CD4-positive, alpha-beta T cell treated with Interferon alpha-2 for 1 hour (primary cell): ENCODE measurements around the gene FBXL15.
A peak's percentile ranks its signal among the peaks of the same experiment; 100 is the strongest.

Experiments
- DNase-seq, 2 donors: peaks; one replicate each; pipeline ENCODE4 v3.0.0-alpha.2; 2020 to 2022

FBXL15 gene

GRCh38 chr10:102398172-102399020 lies 22.2 kb upstream of the FBXL15 start:
- no peak for DNase-seq

GRCh38 chr10:102399217-102400021 lies 21.2 kb upstream of the FBXL15 start:
- DNase-seq = peak; percentile 88 to 92

- no peak for DNase-seq
Measured at GRCh38 chr10:102400076-102400475, 20.6 kb upstream of the FBXL15 start.

GRCh38 chr10:102400598-102401341 lies 19.9 kb upstream of the FBXL15 start:
- DNase-seq = no peak

GRCh38 chr10:102401342-102401654 lies 19.3 kb upstream of the FBXL15 start:
- DNase-seq = no peak

GRCh38 chr10:102401735-102402511 lies 18.7 kb upstream of the FBXL15 start:
- DNase-seq = no peak

- no peak for DNase-seq
Measured at GRCh38 chr10:102402512-102402896, 18.1 kb upstream of the FBXL15 start.

GRCh38 chr10:102403115-102403514 lies 17.5 kb upstream of the FBXL15 start:
- no peak for DNase-seq

- DNase-seq = peak in 1 of 2 donors; percentile 19
Measured at GRCh38 chr10:102404361-102405107, 16.1 kb upstream of the FBXL15 start.

GRCh38 chr10:102405108-102405571 lies 15.5 kb upstream of the FBXL15 start:
- no peak for DNase-seq

- no peak for DNase-seq
Measured at GRCh38 chr10:102405632-102406031, 15.0 kb upstream of the FBXL15 start.

GRCh38 chr10:102406815-102407214 lies 13.8 kb upstream of the FBXL15 start:
- no peak for DNase-seq

GRCh38 chr10:102407425-102408130 lies 13.1 kb upstream of the FBXL15 start:
- DNase-seq = no peak

- no peak for DNase-seq
Measured at GRCh38 chr10:102408131-102408727, 12.4 kb upstream of the FBXL15 start.

GRCh38 chr10:102408728-102409603 lies 11.7 kb upstream of the FBXL15 start:
- DNase-seq = peak; percentile 67 to 78

- no peak for DNase-seq
Measured at GRCh38 chr10:102409604-102410428, 10.8 kb upstream of the FBXL15 start.

- DNase-seq = peak; percentile 36 to 52
Measured at GRCh38 chr10:102410429-102411073, 10.1 kb upstream of the FBXL15 start.
